Left colon (tissue), 2 donors: Measurements from ENCODE around the gene ONECUT3. TPM values are rescaled to one million over a fixed set of nuclear protein-coding genes. Genes with fewer than 3 reads are reported as not detected.
"Not testable (repeated sequence)": the region's sequence is repeated elsewhere in the genome, so short reads cannot be mapped to it uniquely, and the experiment has no call there.

Experiments used
- ATAC-seq: fragments of 200-7000 bp; cut with Tn5 transposase; one replicate; pipeline ENCODE4 v1.9.1; 2020; ENCODE audit warnings: mild to moderate bottlenecking, moderate library complexity
- DNase-seq, 2 donors: peaks; one replicate each; pipeline ENCODE4 v3.0.0-alpha.2; 2020
- intact Hi-C, 2 donors: fragments of 100-400 bp; cut with DNase I in 1 of 2; cut with micrococcal nuclease in 1 of 2; formaldehyde crosslinking; loops; one replicate each; pipeline versions ENCODE4 v1.11.2 to v1.14.0; 2022; cut with DNase I, micrococcal nuclease
- total RNA-seq, 2 donors: library from RNA; stranded (reverse); fragmentation: NEBNext Ultra II Directional; extraction: Animal tissue kit (Norgen Biotek cat#: 25700); gene quantifications; one replicate each; pipeline ENCODE4 v1.2.1, GENCODE V29; 2021
- donor health status: DM: no; HTN: no; CAD: no.
- donor health status: DM: yes; HTN: yes; CAD: no.

Gene ONECUT3
- total RNA-seq, 2 donors from 2014 or later = not detected

DNA sequence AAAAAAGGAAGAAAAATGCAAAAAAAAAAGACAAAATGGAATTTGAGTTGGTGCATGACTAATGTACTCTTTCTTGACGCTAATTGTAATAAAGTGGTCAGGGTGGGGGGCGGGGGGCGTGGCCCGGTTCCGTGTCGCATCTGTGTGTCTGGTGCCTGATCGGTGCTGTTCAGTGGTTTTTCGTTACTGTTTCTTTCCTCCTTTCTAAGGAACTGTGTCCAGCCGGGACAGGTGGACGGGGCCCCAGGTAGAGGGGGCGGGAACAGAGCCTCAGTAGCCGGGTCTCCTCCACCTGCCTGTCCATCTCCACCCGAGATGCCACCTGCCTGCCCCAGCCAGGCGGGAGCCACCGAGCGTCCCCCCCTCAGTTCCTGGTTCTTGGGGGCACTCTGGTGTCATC, 26.3 kb downstream of the ONECUT3 start:
- DNase-seq (no peak), ATAC-seq (no peak)
- intact Hi-C loops = no loop called here

DNA sequence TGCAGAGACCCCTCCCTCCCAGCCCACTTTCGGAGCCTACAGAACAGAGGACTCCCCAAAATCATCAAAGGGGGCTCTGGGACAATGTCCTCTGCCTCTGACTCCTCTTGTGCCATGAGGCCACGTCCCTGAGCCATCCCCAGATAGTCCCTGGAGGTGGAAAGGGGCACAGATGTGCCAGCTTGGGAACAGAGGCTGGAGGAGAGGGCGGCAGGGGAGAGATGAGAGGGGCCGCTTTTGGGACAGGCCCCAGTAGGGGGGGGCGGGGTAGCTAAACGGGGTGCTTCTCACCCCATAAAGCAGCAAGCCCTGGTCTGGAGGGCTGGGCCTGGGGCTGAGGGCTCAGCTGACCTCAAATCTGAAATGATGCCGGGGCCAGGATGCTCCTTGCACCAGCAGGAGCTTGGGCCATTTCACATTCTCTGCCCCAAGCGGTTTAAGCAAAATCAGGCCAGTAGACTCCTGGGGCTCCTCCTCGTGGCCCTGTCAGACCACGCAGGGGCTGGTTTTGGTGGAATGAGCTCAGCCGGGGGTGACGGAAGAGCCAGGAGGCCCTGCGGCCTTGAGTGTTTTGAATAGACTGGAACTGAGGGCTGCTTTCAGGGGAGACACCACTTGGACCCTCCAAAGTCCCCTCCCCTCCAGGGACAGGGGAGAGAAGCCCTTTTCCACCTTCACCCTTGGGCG, 27.1 kb downstream of the ONECUT3 start:
- no peak for ATAC-seq

DNA sequence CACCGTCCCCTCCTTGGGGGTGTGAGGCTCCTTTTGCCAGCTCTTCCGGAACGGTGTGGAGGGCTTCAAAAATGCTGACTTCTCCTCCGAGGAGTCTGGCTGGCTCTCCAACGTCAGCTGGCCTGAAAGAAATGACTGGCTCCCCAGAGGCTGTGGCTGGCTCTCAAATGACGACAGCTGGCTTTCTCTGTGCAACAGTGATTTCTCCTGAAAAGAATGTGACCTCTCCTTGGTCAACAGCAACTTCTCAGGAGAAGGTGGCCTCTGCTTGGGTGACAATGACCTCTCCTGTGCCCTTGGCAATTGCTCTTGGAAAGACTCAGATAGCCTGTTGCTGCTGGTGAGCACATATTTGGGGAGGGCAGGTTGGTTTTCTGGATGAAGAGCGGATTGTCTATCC, 29.2 kb downstream of the ONECUT3 start:
- intact Hi-C loops = no loop called here
- no peak for DNase-seq
- no peak for ATAC-seq

More for the DNA sequence above, 27.1 kb downstream of the ONECUT3 start:
- intact Hi-C loops = no loop called here
- DNase-seq = no peak

DNA sequence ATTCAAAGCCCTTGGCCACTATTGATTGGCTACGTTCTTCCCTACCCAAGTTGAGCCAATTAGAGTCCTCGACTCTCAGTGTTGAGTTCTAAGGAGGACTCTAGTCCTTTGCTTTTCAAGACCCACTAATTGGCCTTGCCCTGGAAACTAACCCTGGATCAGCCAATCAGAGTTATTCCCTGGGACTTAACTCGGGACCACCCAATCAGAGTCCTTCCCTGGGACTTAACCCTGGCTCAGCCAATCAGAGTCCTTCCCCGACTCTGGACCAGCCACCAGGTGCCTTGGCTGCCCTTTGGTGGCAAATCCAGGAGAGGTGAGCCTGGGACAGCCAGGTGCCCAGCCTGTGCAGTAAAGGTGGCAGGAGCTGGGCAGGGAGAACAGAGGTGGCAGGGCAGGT, 30.0 kb downstream of the ONECUT3 start:
- DNase-seq (no peak), ATAC-seq (no peak)
- intact Hi-C loops = no loop called here

DNA sequence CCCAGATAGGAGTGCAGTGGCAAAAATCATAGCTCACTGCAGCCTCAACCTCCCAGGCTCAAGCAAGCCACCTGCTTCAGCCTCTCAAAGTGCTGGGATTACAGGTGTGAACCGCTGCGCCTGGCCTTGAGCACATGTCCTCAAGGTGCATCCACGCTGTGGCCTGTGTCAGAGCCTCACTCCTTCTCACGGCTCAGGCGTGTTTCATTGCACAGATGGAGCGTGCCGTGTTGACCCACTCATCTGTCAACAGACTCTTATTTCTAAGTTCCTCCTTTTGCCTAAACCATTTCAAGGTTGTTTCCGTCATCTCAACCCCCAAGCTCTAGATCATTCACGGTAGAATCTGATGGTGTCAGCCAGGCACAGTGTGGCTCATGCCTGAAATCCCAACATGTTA, 30.6 kb downstream of the ONECUT3 start:
- DNase-seq = no peak
- ATAC-seq = no peak

DNA sequence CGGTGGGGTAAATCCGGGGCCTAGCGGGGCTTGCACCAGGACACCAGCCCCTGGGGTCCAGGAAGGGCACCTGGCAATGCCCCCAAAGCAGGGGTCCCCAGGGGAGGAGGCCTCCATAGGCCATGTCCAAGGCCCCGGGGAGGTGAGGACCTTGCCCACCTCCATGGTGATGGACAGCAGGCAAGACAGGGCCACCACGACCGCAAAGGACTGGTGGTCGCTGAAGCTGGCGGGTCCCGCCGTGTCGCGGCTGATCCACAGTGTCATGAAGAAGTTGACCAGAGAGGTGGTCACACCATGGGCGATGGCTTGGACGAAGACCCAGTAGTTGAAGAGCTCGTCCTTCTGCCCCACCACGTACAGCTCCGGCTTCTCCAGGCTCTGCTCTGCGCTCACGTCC, 32.0 kb downstream of the ONECUT3 start:
- ATAC-seq = no peak
- DNase-seq = no peak
- intact Hi-C loops = no loop called here

More for the DNA sequence above, 30.6 kb downstream of the ONECUT3 start:
- intact Hi-C loops = no loop called here

DNA sequence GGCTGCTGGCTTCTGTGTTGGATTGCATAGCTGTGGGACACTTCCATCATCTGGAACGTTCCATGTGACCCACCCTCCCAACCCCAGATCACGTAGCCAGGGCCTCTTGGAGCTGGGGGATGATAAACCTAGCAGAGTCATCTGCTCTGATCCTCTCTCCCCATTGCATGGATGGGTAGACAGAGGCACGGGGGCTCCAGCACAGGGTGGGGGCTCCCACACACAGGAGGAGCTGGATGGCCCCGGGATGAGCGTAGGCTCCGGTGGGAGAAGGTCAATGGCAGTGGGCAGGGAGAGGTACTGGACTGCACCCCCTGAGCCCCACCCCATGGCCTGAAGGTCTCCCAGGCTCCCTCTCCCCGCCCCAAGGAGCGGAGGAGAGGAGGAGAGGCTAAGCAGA, 33.4 kb downstream of the ONECUT3 start:
- ATAC-seq = no peak
- intact Hi-C loops = no loop called here
- no peak for DNase-seq

DNA sequence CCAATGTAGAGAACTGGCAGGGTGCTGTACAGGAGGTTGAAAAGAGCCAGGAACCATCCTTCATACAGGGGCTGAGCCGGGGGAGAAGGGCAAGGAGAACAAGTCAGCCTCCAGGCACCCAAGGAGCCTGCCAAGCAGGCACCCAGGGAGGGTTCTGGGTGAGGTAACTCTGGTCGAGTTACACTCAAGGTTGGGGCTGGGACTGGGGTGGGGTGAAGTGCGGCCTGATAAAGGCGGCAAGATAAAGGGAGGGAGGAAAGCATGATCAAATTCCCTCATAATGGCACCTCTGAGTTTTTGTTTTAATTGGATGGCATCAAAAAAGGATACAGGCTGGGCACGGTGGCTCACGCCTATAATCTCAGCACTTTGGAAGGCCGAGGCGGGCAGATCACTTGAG, 33.8 kb downstream of the ONECUT3 start:
- DNase-seq (no peak), ATAC-seq (peak; percentile 49)
- intact Hi-C loops = no loop called here

DNA sequence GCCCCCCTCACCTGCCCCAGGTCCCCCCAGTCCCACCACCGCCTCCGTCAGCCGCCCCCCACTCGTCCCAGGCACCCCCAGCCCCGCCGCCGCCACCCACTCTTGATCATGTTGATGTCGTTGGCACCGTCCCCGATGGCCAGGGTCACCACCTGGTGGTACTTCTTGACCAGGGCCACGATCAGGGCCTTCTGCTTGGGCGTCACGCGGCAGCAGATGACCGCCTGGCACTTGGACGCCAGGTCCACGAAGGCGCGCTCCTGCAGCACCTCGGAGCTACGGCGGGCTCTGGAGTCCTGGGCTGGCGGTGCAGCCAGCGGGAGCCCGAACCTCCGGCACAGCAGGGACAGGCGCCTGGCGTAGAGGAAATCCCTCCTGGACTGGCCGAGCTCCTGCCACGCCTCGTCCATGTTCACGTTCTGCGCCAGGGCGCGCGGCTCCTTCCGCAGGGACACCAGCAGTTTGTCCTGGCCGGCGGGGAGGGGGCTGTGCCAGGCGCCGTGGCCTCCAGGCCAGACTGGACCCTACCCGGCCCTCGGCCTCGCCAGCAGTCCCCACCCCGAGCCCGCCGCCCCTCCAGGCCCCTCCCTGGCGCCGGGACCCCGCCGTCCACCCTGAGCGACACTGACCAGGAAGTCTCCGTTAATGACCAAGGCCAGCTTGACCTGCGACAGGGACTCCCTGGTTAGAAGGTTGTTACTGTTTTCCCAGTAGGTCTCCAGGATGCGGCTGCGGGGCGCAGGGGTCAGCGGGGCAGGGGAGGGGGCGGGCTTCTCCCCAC, 36.1 kb downstream of the ONECUT3 start:
- DNase-seq (no peak), ATAC-seq (peak; percentile 42)
- intact Hi-C loops = no loop called here

DNA sequence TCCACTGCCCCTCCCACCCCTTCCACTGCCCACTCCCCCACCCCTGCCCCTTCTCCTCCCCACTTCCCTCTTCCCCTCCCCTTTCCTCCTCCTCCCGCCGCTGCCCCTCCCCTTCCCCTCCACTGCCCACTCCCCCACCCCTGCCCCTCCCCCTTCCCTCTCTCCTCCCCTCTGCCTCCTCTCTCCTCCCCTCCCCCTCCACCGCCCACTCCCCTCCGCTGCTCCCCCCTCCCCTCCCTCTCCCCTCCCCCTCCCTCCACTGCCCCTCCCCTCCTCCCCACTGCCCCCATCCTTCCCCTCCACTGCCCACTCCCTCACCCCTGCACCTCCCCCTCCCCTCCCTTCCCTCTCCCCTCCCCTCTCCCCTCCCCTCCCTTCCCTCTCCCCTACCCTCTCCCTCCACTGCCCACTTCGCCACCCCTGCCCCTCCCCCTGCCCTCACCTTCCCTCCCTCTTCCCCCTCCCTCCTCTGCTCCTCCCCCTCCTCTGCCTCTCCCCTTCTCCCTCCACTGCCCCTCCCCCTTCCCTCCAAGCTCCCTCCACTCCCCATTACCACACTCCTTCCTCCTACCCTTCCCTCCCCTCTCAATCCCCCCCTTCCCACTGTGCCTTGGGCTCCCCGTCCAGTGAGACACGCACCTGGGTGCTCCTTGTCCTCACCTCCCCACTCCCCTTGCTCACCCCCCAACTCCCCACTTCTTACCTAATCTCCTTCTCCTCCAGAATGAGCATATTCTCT, 36.9 kb downstream of the ONECUT3 start:
- intact Hi-C loops = no loop called here
- ATAC-seq (no peak), DNase-seq (no peak)

DNA sequence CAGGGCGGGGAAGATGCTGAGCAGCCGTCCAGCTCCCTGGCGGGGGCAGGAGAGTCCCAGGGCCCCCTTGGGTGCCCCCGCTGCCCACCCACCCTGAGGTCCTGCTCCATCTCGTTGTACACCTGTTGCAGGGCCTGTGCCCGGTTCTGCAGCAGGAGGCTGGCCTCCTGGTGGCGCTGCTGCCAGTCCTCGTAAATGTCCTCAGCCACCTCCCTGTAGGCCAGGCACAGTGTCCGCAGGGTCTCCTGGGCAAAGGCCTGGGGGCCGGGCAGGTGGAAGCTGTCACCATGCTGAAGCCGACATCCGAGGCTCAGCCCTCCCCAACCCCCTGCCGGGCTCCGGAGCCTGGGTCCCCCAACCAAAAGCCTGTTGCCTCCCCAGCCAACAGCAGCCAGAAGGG, 38.6 kb downstream of the ONECUT3 start:
- intact Hi-C loops = no loop called here
- no peak for DNase-seq
- ATAC-seq = no peak

DNA sequence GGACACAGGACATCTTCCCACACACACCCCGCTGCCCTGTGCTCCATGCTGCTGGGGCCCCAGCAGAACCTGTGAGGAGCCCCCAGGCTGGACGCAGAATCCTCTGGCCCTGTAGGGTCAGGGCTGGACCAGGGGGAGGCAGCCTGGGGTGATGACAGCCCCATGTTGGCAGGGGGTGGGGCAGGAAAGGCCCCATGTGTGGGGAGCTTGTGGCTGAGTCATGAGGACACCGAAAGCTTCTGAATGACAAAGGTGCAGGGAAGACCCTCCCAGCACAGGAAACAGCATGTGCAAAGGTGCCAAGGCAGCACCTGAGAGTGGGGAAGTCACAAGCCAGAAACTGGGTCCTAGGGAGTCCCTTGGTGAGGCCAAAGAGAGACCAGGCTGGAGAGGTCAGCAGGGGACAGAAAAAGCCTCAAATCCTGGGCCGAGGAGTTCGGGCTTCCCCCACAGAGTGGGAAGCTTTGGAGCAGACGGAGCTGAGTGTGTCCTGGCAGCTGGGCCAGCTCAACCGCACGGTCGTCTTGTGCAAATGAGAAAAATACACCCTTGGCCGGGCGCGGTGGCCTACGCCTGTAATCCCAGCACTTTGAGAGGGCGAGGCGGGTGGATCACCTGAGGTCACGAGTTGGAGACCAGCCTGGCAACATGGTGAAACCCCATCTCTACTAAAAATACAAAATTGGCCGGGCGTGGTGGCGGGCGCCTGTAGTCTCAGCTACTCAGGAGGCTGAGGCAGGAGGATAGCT, 41.3 kb downstream of the ONECUT3 start:
- intact Hi-C loops = no loop called here
- peak; percentile 74 for ATAC-seq
- peak in 1 of 2 donors; percentile 40 for DNase-seq

DNA sequence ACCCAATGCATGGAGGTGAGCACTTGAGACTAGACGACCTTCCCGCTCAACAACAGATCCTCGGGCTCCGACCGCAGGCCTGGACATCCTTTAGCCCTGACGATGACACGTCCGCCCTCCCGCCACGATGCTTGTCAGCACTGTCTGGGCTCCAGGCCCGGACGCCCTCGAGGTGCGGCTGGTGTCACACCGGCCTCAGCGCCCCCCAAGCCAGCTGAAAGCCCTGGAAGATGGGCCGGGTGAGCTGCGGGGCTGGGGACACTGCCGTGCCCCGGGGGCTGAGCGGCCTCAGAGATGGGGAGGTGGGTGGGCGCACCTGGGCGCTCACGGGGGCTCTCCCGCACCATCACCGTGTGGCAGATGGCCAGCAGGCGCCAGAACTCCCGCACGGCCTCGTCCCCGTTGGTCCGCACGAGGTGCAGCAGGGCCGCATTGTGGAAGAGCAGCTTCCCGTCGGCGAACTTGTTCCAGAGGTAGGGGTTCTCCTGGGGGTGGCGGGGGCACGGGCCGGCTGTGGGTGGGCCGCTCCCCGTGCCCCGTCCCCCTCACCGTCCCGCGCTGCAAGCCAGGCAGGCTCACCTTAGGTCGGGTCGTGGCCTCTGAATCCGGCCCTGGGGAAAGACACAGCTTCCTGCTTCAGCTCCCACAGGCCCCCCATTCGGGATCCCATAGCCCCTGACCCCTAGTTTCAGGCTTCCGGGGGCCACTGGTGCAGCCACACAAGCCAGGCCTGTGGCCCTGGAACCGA, 43.3 kb downstream of the ONECUT3 start:
- intact Hi-C loops = no loop called here
- ATAC-seq (no peak), DNase-seq (no peak)

DNA sequence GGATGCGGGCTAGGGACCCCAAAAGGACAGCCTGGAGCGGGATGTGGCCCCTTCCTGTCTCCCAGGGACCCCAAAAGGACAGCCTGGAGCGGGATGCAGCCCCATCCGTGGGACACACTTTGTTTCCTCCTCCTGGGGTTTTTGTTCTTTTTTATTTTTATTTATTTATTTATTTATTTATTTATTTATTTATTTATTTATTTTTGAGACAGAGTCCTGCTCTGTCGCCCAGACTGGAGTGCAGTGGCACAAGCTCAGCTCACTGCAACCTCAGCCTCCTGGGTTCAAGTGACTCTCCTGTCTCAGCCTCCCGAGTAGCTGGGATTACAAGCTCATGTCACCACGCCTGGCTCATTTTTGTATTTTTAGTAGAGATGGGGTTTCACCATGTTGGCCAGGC, 44.0 kb downstream of the ONECUT3 start:
- ATAC-seq, DNase-seq, intact Hi-C loops: not testable (repeated sequence)

DNA sequence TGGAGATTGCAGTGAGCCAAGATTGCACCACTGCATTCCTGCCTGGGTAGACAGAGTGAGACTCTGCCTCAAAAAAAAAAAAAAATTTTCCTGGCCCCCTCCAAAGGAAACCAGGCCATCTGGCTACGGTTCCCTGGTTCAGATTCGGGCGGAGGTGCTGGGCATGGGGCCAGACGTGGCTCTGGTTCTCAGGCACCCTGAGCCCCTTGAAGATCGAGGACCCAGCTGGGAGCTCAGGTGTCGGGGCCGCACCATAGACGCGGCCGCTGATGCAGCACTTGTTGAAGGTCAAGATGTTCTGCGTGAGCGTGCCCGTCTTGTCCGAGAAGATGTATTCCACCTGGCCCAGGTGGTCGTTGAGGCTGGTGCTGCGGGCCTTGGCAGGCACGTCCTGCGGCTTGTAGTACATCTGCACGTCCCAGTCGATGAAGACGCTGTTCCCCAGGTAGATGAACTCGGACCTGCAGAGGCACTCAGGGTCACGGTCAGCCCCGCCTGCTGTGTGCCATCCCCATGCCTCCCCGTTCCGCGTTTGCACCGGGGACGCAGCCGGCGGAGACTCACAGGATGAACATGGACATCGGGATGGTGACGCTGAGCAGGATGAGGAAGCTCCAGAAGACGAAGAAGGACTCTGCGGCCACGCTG, 46.5 kb downstream of the ONECUT3 start:
- DNase-seq = no peak
- intact Hi-C loops = no loop called here
- no peak for ATAC-seq

DNA sequence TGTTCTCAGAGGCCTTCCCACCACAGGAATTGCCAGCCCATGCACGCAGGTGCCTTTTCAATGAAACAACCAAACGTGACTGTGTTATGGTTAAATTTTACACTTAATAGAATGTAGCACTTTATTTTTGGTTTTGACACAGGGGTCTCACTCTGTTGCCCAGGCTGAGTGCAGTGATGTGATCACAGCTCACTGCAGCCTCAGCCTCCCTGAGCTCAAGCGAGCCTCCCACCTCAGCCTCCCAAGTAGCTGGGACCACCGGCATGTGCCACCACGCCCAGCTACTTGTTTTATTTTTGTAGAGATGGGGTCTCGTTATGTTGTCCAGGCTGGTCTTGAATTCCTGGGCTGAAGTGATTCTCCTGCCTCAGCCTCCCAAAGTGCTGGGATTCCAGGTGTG, 51.6 kb downstream of the ONECUT3 start:
- intact Hi-C loops = no loop called here
- ATAC-seq (no peak), DNase-seq (no peak)

DNA sequence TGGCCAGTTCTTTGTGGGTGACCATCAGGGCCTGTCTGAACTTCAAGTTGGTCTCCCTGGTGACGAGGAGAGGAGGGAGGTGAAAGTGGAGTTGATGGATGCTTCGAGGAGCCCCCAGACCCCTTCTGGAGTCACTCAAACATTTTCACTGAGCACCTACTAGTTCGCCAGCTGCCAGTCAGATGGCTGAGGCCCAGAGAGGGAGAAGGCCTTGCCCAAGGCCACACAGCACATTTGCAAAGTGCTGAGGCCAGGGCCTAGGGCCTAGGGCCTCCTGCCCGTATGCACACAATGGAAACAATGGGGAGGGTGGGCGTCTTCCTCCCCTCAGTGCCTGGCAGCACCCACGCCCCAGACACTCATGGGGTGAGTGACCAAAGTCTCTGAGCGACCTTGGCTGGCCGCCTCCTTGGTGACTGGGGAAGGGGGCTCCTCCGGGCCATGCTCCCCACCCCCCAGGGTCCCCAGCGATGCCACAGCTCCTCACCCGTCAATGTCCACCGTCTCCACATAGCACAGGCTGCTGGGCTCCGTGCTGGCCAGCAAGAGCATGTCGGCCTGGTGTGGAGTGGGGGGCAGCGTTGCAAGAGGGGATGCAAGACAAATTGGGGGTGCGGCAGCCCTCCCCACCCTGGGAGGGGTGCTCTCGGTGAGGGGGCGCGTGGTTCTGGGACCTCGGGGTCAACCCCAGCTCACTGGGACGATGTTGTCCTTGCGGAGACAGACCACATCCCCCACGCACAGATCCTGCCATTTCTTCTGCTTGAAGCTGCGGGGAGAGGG, 52.3 kb downstream of the ONECUT3 start:
- no peak for DNase-seq

More for the DNA sequence above, 52.3 kb downstream of the ONECUT3 start:
- intact Hi-C loops = no loop called here
- ATAC-seq = no peak
